HG03439 (cell line): ENCODE results near the gene B3GNT5.

ENCODE experiments used
- ATAC-seq: cut with Tn5 transposase; IDR thresholded peaks from one replicate; pipeline ENCODE4 v1.9.1; 2021; ENCODE audit warnings: mild to moderate bottlenecking, moderate library complexity; ENCODE audit not compliant: unreplicated experiment

Gene B3GNT5

GRCh38 chr3:183287301-183287971 is 34.4 kb downstream of the B3GNT5 start:
- ATAC-seq, result no peak

DNA sequence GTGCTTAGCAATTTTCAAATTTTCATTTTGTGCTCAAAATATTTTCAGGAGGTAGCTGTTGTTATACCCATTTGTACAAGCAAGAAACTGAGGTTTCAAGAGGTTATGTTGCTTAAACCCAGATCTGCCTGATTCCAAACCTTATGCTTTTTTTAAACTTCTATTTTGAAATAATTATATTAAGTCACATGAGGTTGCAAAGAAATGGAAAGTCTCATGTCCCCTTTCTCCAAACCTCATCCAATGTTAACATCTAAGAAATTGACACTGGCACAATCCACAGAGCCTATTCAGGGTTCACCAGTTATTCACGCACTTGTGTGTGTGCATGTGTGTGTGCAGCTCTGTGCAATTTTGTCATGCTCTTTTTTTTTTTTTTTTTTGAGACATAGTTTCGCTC is 35.1 kb downstream of the B3GNT5 start:
- no peak for ATAC-seq

- no peak for ATAC-seq
Measured at GRCh38 chr3:183290216-183290615, 37.2 kb downstream of the B3GNT5 start.

GRCh38 chr3:183291497-183292031 is 38.5 kb downstream of the B3GNT5 start:
- ATAC-seq, result no peak

- no peak for ATAC-seq
Measured at GRCh38 chr3:183293966-183294365, 40.9 kb downstream of the B3GNT5 start.

GRCh38 chr3:183295211-183295610 is 42.2 kb downstream of the B3GNT5 start:
- ATAC-seq, result no peak

DNA sequence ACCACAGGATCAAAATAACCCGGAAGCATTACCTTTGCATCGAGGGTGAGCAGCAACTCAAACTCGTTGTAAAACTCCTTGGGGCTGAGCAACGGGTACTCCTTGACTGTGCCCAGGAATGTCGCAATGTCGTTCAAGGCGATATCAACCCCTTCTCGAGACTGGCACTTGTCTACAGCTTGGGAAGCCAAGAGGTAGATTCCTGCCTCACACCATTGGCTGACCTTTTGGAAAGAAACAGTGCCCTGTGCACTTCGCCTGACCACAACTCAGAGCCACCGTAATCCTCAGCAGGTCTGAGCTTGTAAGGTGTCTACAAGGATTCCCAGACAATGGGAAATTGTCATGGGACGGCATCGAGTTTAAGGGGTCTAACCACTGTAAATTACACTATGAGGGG is 43.9 kb downstream of the B3GNT5 start:
- ATAC-seq, result no peak

GRCh38 chr3:183298701-183299153 is 45.7 kb downstream of the B3GNT5 start:
- no peak for ATAC-seq

- ATAC-seq, result no peak
Measured at GRCh38 chr3:183299976-183300375, 46.9 kb downstream of the B3GNT5 start.

DNA sequence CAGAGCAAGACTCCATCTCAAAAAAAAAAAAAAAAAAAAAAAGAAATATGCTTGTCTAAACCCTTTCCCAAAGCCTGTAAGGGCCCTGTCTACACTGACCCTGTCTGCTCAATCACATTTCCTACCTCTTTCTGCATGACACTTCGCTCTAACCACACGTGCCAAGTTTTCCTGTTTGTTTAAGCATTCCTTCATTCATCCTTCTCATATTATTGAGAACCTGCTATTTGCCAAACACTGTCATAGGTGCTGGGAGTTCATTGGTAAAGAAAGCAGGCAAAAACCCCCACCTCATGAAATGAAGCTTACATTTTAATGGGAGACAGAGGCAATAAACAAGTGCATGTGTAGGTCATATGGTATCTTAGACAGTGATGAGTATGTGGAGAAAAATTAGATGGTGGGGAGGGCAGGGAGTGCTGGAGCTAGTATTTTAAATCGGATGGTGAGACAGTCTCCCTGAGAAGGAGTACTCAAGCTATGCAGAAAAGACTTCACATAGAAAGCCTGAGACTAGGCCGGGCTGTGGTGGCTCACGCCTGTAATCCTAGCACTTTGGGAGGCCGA is 48.0 kb downstream of the B3GNT5 start:
- ATAC-seq, result no peak

DNA sequence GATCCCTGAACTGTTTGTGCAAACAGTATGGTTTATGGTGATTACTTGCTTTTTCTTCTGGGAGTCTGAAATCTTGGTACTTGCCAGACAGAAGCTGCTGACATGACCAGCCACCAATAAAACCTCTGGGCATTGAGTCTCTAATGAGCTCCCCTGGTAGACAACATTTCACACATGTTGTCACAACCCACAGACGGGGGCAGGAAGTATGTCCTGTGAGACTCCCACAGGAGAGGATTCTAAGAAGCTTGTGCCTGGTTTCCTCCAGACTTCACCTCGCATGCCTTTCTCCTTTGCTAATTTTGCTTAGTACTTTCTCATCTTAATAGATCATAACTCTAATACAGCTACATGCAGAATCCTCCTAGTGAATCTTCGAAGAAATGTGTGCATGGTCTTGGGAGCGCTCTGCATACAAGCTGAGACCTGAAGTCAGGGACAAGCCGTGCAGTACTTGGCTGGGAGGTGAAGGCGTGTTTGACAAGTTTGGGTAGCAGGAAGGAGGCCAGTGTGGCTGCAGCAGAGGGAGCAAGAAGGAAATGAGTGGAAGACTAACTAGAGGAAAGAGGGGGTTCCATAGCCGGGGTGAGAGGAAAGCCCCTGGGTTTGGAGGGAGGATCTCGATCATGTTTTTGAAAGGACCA is 49.0 kb downstream of the B3GNT5 start:
- no peak for ATAC-seq

GRCh38 chr3:183303690-183304089 is 50.6 kb downstream of the B3GNT5 start:
- no peak for ATAC-seq

GRCh38 chr3:183306798-183307671 is 54.0 kb downstream of the B3GNT5 start:
- no peak for ATAC-seq

DNA sequence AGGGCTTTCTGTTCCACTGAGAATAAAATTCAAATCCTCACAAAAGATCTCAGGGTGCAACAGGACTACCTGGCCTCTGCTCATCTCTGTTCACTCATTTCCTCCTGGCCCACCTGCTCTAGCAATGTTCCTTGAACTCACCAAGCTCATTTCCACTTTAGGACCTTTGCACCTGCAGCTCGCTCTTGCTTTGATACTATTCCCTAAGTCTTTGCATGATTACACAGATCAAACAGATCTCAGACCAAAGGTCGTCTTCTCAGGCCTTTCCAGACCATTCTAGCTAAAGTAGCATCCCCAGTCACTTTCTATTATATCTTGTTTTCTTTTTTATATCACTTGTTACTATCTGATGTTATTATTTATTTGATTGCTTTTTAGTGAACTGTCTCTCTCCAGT is 54.7 kb downstream of the B3GNT5 start:
- no peak for ATAC-seq

DNA sequence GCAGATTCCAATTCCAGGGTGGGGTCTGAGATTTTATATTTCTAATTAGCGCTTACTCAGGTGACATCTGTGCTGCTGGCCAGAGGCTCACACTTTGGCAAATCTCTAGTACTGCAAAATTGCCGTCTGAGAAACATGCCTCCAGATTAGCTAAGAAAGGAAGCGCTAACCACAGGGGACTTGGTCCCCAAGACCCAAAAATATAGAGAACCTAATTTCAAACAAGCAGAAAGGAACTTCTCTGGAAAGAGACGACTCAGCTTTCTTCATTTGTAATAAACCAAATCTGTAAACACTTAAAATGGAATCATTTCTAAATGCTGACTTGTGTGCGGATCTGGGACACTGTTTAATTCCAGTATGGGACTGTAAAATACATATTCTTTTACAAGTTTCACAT is 55.7 kb downstream of the B3GNT5 start:
- no peak for ATAC-seq

DNA sequence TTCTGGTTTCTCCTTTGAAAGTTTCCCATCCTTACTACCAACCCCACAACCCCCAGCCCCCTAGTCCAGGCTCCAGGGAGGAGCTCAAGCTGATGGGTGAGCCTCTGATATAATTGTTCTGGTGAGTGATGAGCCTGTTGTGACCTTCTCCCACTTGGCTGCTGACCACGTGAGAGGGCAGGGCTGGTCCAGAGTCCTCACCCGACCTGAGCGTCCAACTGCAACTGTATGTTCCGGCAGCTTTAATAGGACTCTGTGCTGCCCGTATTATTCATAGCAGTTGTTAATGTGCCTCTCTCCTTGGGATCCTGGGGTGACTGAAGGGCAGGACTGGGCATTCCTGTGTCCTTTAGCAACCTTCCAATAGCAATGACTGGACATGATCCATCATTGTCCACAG is 56.2 kb downstream of the B3GNT5 start:
- ATAC-seq, result no peak

GRCh38 chr3:183310936-183311335 is 57.9 kb downstream of the B3GNT5 start:
- no peak for ATAC-seq

GRCh38 chr3:183312433-183312832 is 59.4 kb downstream of the B3GNT5 start:
- ATAC-seq, result no peak

DNA sequence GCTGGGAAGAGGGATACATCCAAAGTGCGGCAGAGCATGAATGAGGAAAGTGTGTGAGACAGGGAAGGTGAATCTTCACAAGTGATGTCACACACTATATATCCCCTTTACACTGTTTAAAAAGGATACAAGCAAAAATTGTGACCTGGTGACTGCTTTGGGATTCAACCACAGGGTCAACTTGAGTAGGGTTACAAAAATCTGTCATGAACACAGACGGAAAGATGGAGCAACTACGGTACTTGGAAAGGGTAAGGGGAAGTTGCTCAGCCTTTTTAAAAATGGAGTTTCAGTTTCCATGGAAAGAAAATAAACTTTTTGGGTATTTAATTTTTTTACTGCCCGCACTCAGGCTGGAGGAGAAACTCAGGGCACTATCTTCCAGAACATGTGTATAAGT is 60.3 kb downstream of the B3GNT5 start:
- ATAC-seq, result no peak

DNA sequence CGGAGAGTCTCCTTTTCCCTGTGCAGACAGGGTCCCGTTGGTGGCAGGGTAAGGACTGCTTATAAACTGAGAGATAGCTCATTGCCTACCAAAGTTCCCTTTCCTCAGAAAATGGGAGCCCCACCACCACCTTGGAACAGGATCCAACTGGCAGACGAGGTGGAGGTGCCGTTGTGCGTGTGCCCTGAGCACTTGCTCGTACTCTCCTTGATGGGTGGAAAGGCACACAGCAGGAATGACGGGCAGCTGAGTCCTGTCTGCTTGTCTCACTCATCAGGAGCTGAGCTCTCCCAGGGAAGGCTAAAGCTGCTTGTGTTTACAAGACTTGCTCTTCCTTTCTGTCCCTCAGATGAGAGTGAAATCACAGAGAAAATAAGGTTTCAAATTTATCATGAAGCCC is 60.7 kb downstream of the B3GNT5 start:
- no peak for ATAC-seq

DNA sequence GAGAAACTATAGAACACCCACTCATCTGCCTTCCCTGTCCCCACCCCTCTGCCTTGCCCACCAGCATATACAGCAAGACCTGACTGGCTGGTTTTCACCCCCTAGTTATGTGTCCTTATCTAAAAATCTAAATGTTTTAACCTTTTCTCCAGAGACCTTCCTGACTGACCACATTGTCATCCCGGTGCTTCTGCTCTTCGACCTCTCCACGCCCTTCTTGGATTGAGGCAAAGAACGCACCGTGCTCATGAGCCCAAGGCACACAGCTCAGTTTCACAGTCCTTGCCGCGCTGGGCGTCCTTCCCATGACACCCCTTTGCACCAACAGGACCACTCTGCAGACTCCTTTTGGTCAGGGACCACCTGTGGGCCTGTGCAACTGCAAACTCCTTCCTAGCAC is 62.7 kb downstream of the B3GNT5 start:
- ATAC-seq, result no peak
